GM23338 (cell line): Measurements from ENCODE around the gene CENPO. TPM values are rescaled to one million over a fixed set of nuclear protein-coding genes. Genes with fewer than 3 reads are reported as not detected.

Source experiments
- ATAC-seq: fragments of 200-7000 bp; cut with Tn5 transposase; 3 replicates; pipeline ENCODE4 v1.9.1; 2020
- DNase-seq: peaks from one replicate; pipeline ENCODE4 v3.0.0-alpha.2; 2015; ENCODE audit warnings: low spot score
- H2AFZ ChIP-seq: fragments of 200-600 bp; sonication (generic); 2 replicates; pipeline ENCODE4 v1.8.0; 2016; ENCODE audit warnings: antibody characterized with exemption, mild to moderate bottlenecking, moderate library complexity
- H3F3A ChIP-seq: fragments of 200-600 bp; sonication (generic); replicated peaks from 2 replicates; pipeline ENCODE4 v1.8.0; 2017; ENCODE audit warnings: antibody characterized with exemption, mixed run types, low read depth
- H3K27ac ChIP-seq: fragments of 200-600 bp; sonication (generic); 2 replicates; pipeline ENCODE4 v1.6.1; 2016; ENCODE audit warnings: low read depth
- H3K27me3 ChIP-seq: fragments of 200-600 bp; sonication (generic); 2 replicates; pipeline ENCODE4 v1.8.0; 2016; ENCODE audit warnings: mild to moderate bottlenecking, mixed run types, moderate library complexity; ENCODE audit not compliant: insufficient read depth
- H3K36me3 ChIP-seq: fragments of 200-600 bp; sonication (generic); 2 replicates; pipeline ENCODE4 v1.8.0; 2016; ENCODE audit warnings: mild to moderate bottlenecking; ENCODE audit not compliant: insufficient read depth
- H3K4me1 ChIP-seq: fragments of 200-600 bp; sonication (generic); 2 replicates; pipeline ENCODE4 v1.8.0; 2016; ENCODE audit warnings: mild to moderate bottlenecking, moderate library complexity; ENCODE audit not compliant: insufficient read depth
- H3K4me2 ChIP-seq: fragments of 200-600 bp; sonication (generic); 2 replicates; pipeline ENCODE4 v1.7.1; 2017; ENCODE audit warnings: mixed run types
- H3K4me3 ChIP-seq: fragments of 200-600 bp; sonication (generic); 2 replicates; pipeline ENCODE4 v1.6.1; 2016; ENCODE audit warnings: mixed run types
- H3K79me2 ChIP-seq: fragments of 200-600 bp; sonication (generic); replicated peaks from 2 replicates; pipeline ENCODE4 v1.8.0; 2017; ENCODE audit warnings: mild to moderate bottlenecking; ENCODE audit not compliant: insufficient read depth
- H3K9me2 ChIP-seq: fragments of 200-600 bp; sonication (generic); 2 replicates; pipeline ENCODE4 v1.8.0; 2017; ENCODE audit not compliant: insufficient read depth
- H4K20me1 ChIP-seq: fragments of 200-600 bp; sonication (generic); replicated peaks from 2 replicates; pipeline ENCODE4 v1.8.0; 2017; ENCODE audit warnings: mild to moderate bottlenecking; ENCODE audit not compliant: insufficient read depth
- H3K27ac Mint-ChIP-seq: 2 replicates; pipeline ENCODE4 v1.8.0; 2020; ENCODE audit warnings: inconsistent platforms, mild to moderate bottlenecking, moderate library complexity, mixed read lengths
- H3K27me3 Mint-ChIP-seq: 3 replicates; pipeline ENCODE4 v1.8.0; 2022; ENCODE audit warnings: low read depth, mild to moderate bottlenecking, moderate library complexity, mixed read lengths, inconsistent platforms; ENCODE audit not compliant: insufficient read depth, poor library complexity
- H3K36me3 Mint-ChIP-seq: 3 replicates; pipeline ENCODE4 v1.8.0; 2021; ENCODE audit warnings: low read depth, mild to moderate bottlenecking, inconsistent platforms, moderate library complexity, mixed read lengths
- H3K4me1 Mint-ChIP-seq: 3 replicates; pipeline ENCODE4 v1.8.0; 2020; ENCODE audit warnings: mild to moderate bottlenecking, inconsistent platforms, mixed read lengths
- H3K4me3 Mint-ChIP-seq: 3 replicates; pipeline ENCODE4 v1.8.0; 2021; ENCODE audit warnings: moderate library complexity, mild to moderate bottlenecking, inconsistent platforms, mixed read lengths
- H3K9me3 Mint-ChIP-seq: 3 replicates; pipeline ENCODE4 v1.8.0; 2020; ENCODE audit warnings: moderate library complexity, mild to moderate bottlenecking, inconsistent platforms, mixed read lengths
- CREB1 ChIP-seq: fragments of 250-450 bp; sonication (Bioruptor Pico); IDR thresholded peaks from 2 replicates; pipeline ENCODE4 v1.5.0; 2020; ENCODE audit warnings: low read depth, mild to moderate bottlenecking, moderate library complexity
- EZH2 ChIP-seq: fragments of 200-600 bp; sonication (generic); IDR thresholded peaks from one replicate; pipeline ENCODE4 v1.8.0; 2017; ENCODE audit warnings: antibody characterized with exemption, mild to moderate bottlenecking, low read depth; ENCODE audit not compliant: unreplicated experiment
- EZH2phosphoT487 ChIP-seq: fragments of 200-600 bp; sonication (generic); IDR thresholded peaks from one replicate; pipeline ENCODE4 v1.8.1; 2018; ENCODE audit warnings: antibody characterized with exemption; ENCODE audit not compliant: unreplicated experiment
- JUNB ChIP-seq: IDR thresholded peaks from one replicate; pipeline ENCODE4 v1.6.1; 2016; ENCODE audit warnings: antibody characterized with exemption; ENCODE audit not compliant: unreplicated experiment
- NANOG ChIP-seq: IDR thresholded peaks from 2 replicates; pipeline ENCODE4 v1.6.1; 2016; ENCODE audit warnings: antibody characterized with exemption, borderline replicate concordance
- POLR2AphosphoS5 ChIP-seq: IDR thresholded peaks from 2 replicates; pipeline ENCODE4 v1.6.1; 2016; ENCODE audit warnings: antibody characterized with exemption, low read depth
- STAT1 ChIP-seq: IDR thresholded peaks from one replicate; pipeline ENCODE4 v1.6.1; 2016; ENCODE audit warnings: antibody characterized with exemption; ENCODE audit not compliant: unreplicated experiment
- ZNF114 ChIP-seq: fragments of 250-450 bp; sonication (Bioruptor Pico); IDR thresholded peaks from 2 replicates; pipeline ENCODE4 v1.5.0; 2020; ENCODE audit warnings: mild to moderate bottlenecking, moderate library complexity
- ZNF331 ChIP-seq: fragments of 250-450 bp; sonication (Bioruptor Pico); IDR thresholded peaks from 2 replicates; pipeline ENCODE4 v1.5.0; 2020; ENCODE audit warnings: low read depth, mild to moderate bottlenecking, moderate library complexity
- polyA plus RNA-seq: library from polyadenylated mRNA; unstranded; fragments of >200 nt; fragmentation: Nextera tagmentation; extraction: Ambion mirVana; gene quantifications from 2 replicates; pipeline ENCODE4 v1.2.1, GENCODE V29; 2016
- total RNA-seq: library from RNA; depleted of rRNA; stranded (reverse); fragments of >200 nt; shearing (Covaris generic); gene quantifications from 2 replicates; pipeline ENCODE4 v1.2.3, GENCODE V29; 2014
- TF ChIP-seq, protein P1 (sequence below), 2 experiments: fragments of 200-600 bp in 1 of 2; sonication (generic) in 1 of 2; conservative IDR thresholded peaks; 2 replicates each; pipeline versions ENCODE4 v1.5.1 to v1.6.1; 2016 to 2017; ENCODE audit warnings: antibody characterized with exemption in 2 of 2, low read depth in 2 of 2, mild to moderate bottlenecking in 2 of 2, moderate library complexity in 1 of 2
- TF ChIP-seq, protein P2 (sequence below): fragments of 250-450 bp; sonication (Bioruptor Pico); IDR thresholded peaks from 2 replicates; pipeline ENCODE4 v1.5.0; 2020; ENCODE audit warnings: mild to moderate bottlenecking, moderate library complexity
- TF ChIP-seq, protein P3 (sequence below): IDR thresholded peaks from 2 replicates; pipeline ENCODE4 v1.6.1; 2016; ENCODE audit warnings: antibody characterized with exemption
- TF ChIP-seq, protein P4 (sequence below): IDR thresholded peaks from one replicate; pipeline ENCODE4 v1.6.1; 2018; ENCODE audit warnings: antibody characterized with exemption; ENCODE audit not compliant: unreplicated experiment

CENPO gene
- total and polyA plus RNA-seq, 2 experiments from 2014 or later, result 27.0 to 44.7 TPM

DNA sequence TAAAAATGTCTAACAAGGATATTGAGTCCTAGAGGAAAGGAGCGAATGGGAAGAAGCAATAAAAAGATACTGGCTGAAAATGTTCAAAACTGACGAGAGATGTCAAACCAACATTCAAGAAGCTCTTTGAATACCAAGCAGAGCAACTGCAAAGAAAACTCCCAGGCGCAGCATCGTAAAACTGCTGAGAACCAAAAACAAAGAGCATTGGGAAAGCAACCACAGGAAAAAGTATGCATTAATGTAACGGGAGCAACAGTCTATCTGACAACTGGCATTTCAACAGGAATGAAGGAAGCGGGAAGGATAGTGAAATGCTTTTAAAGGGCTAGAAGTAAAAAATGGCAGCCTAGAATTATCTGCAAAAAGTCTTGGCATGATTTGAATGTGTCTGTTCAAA is 73.7 kb downstream of the CENPO start:
- ATAC-seq (no peak), DNase-seq (no peak)
- H3K79me2 ChIP-seq, result no peaks in the 10 kb centered on the region
- no peaks in the 10 kb centered on the region; the same call in 1 of the 2 replicates for H4K20me1 ChIP-seq
- H3K4me2 ChIP-seq, result no peak overlapping the region
- peaks cover 7% of the 10 kb centered on the region for H3K36me3 Mint-ChIP-seq
- H3K4me1 Mint-ChIP-seq, result peaks cover 9% of the 10 kb centered on the region
- no peaks in the 10 kb centered on the region for H3K9me2 ChIP-seq
- no peaks in the 10 kb centered on the region for H3K9me3 Mint-ChIP-seq
- H3K4me3 ChIP-seq, result no peak overlapping the region
- no peaks in the 10 kb centered on the region for H3K36me3 ChIP-seq
- no peak overlapping the region for H3K27ac ChIP-seq
- no peak overlapping the region for H3K4me3 Mint-ChIP-seq
- H3K27ac Mint-ChIP-seq, result no peak overlapping the region
- no peak overlapping the region for H2AFZ ChIP-seq
- H3K27me3 Mint-ChIP-seq, result no peaks in the 10 kb centered on the region
- no peak for TF ChIP-seq ZNF331 (CRISPR knock-in tag)
- TF ChIP-seq EZH2, result no peak
- TF ChIP-seq POLR2AphosphoS5, result no peak
- TF ChIP-seq JUNB, result no peak
- TF ChIP-seq, protein P1, sequence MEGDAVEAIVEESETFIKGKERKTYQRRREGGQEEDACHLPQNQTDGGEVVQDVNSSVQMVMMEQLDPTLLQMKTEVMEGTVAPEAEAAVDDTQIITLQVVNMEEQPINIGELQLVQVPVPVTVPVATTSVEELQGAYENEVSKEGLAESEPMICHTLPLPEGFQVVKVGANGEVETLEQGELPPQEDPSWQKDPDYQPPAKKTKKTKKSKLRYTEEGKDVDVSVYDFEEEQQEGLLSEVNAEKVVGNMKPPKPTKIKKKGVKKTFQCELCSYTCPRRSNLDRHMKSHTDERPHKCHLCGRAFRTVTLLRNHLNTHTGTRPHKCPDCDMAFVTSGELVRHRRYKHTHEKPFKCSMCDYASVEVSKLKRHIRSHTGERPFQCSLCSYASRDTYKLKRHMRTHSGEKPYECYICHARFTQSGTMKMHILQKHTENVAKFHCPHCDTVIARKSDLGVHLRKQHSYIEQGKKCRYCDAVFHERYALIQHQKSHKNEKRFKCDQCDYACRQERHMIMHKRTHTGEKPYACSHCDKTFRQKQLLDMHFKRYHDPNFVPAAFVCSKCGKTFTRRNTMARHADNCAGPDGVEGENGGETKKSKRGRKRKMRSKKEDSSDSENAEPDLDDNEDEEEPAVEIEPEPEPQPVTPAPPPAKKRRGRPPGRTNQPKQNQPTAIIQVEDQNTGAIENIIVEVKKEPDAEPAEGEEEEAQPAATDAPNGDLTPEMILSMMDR (conservative IDR thresholded peaks at IDR 0.05; ENCODE audit: low read depth in 2 of 2), result no peak
- TF ChIP-seq ZNF114 (CRISPR knock-in tag), result no peak
- TF ChIP-seq, protein P2, sequence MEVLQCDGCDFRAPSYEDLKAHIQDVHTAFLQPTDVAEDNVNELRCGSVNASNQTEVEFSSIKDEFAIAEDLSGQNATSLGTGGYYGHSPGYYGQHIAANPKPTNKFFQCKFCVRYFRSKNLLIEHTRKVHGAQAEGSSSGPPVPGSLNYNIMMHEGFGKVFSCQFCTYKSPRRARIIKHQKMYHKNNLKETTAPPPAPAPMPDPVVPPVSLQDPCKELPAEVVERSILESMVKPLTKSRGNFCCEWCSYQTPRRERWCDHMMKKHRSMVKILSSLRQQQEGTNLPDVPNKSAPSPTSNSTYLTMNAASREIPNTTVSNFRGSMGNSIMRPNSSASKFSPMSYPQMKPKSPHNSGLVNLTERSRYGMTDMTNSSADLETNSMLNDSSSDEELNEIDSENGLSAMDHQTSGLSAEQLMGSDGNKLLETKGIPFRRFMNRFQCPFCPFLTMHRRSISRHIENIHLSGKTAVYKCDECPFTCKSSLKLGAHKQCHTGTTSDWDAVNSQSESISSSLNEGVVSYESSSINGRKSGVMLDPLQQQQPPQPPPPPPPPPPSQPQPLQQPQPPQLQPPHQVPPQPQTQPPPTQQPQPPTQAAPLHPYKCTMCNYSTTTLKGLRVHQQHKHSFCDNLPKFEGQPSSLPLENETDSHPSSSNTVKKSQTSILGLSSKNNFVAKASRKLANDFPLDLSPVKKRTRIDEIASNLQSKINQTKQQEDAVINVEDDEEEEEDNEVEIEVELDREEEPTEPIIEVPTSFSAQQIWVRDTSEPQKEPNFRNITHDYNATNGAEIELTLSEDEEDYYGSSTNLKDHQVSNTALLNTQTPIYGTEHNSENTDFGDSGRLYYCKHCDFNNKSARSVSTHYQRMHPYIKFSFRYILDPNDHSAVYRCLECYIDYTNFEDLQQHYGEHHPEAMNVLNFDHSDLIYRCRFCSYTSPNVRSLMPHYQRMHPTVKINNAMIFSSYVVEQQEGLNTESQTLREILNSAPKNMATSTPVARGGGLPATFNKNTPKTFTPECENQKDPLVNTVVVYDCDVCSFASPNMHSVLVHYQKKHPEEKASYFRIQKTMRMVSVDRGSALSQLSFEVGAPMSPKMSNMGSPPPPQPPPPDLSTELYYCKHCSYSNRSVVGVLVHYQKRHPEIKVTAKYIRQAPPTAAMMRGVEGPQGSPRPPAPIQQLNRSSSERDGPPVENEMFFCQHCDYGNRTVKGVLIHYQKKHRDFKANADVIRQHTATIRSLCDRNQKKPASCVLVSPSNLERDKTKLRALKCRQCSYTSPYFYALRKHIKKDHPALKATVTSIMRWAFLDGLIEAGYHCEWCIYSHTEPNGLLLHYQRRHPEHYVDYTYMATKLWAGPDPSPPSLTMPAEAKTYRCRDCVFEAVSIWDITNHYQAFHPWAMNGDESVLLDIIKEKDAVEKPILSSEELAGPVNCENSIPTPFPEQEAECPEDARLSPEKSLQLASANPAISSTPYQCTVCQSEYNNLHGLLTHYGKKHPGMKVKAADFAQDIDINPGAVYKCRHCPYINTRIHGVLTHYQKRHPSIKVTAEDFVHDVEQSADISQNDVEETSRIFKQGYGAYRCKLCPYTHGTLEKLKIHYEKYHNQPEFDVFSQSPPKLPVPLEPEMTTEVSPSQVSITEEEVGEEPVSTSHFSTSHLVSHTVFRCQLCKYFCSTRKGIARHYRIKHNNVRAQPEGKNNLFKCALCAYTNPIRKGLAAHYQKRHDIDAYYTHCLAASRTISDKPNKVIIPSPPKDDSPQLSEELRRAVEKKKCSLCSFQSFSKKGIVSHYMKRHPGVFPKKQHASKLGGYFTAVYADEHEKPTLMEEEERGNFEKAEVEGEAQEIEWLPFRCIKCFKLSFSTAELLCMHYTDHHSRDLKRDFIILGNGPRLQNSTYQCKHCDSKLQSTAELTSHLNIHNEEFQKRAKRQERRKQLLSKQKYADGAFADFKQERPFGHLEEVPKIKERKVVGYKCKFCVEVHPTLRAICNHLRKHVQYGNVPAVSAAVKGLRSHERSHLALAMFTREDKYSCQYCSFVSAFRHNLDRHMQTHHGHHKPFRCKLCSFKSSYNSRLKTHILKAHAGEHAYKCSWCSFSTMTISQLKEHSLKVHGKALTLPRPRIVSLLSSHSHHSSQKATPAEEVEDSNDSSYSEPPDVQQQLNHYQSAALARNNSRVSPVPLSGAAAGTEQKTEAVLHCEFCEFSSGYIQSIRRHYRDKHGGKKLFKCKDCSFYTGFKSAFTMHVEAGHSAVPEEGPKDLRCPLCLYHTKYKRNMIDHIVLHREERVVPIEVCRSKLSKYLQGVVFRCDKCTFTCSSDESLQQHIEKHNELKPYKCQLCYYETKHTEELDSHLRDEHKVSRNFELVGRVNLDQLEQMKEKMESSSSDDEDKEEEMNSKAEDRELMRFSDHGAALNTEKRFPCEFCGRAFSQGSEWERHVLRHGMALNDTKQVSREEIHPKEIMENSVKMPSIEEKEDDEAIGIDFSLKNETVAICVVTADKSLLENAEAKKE, result no peak
- TF ChIP-seq, protein P3, sequence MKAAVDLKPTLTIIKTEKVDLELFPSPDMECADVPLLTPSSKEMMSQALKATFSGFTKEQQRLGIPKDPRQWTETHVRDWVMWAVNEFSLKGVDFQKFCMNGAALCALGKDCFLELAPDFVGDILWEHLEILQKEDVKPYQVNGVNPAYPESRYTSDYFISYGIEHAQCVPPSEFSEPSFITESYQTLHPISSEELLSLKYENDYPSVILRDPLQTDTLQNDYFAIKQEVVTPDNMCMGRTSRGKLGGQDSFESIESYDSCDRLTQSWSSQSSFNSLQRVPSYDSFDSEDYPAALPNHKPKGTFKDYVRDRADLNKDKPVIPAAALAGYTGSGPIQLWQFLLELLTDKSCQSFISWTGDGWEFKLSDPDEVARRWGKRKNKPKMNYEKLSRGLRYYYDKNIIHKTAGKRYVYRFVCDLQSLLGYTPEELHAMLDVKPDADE, result no peak
- no peak for TF ChIP-seq CREB1 (CRISPR knock-in tag)
- TF ChIP-seq, protein P4, sequence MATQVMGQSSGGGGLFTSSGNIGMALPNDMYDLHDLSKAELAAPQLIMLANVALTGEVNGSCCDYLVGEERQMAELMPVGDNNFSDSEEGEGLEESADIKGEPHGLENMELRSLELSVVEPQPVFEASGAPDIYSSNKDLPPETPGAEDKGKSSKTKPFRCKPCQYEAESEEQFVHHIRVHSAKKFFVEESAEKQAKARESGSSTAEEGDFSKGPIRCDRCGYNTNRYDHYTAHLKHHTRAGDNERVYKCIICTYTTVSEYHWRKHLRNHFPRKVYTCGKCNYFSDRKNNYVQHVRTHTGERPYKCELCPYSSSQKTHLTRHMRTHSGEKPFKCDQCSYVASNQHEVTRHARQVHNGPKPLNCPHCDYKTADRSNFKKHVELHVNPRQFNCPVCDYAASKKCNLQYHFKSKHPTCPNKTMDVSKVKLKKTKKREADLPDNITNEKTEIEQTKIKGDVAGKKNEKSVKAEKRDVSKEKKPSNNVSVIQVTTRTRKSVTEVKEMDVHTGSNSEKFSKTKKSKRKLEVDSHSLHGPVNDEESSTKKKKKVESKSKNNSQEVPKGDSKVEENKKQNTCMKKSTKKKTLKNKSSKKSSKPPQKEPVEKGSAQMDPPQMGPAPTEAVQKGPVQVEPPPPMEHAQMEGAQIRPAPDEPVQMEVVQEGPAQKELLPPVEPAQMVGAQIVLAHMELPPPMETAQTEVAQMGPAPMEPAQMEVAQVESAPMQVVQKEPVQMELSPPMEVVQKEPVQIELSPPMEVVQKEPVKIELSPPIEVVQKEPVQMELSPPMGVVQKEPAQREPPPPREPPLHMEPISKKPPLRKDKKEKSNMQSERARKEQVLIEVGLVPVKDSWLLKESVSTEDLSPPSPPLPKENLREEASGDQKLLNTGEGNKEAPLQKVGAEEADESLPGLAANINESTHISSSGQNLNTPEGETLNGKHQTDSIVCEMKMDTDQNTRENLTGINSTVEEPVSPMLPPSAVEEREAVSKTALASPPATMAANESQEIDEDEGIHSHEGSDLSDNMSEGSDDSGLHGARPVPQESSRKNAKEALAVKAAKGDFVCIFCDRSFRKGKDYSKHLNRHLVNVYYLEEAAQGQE, result no peak
- TF ChIP-seq EZH2phosphoT487, result no peak
- no peak for TF ChIP-seq NANOG
- no peak for TF ChIP-seq STAT1
- H3F3A ChIP-seq, result no peaks in the 10 kb centered on the region
- no peaks in the 10 kb centered on the region for H3K4me1 ChIP-seq
- no peaks in the 10 kb centered on the region for H3K27me3 ChIP-seq
